Neural crest cell (in vitro differentiated cells): ENCODE measurements around the gene SLC22A31. TPM values are rescaled to one million over a fixed set of nuclear protein-coding genes. Genes with fewer than 3 reads are reported as not detected.
"Not testable (repeated sequence)": the region's sequence is repeated elsewhere in the genome, so short reads cannot be mapped to it uniquely, and the experiment has no call there.

Source experiments
- DNase-seq: peaks from one replicate; pipeline ENCODE4 v3.0.0; 2021; ENCODE audit warnings: low read depth, mixed read lengths, low spot score
- H3K27ac Mint-ChIP-seq: one replicate; pipeline ENCODE4 v1.8.0; 2021; ENCODE audit warnings: mild to moderate bottlenecking, mixed read lengths; ENCODE audit not compliant: unreplicated experiment
- H3K27me3 Mint-ChIP-seq: 2 replicates; pipeline ENCODE4 v1.8.0; 2021; ENCODE audit warnings: low read depth, mild to moderate bottlenecking, mixed read lengths
- H3K36me3 Mint-ChIP-seq: 2 replicates; pipeline ENCODE4 v1.8.0; 2021; ENCODE audit warnings: low read depth, mild to moderate bottlenecking, mixed read lengths
- H3K4me1 Mint-ChIP-seq: 2 replicates; pipeline ENCODE4 v1.8.0; 2021; ENCODE audit warnings: mixed read lengths
- H3K4me3 Mint-ChIP-seq: one replicate; pipeline ENCODE4 v1.8.0; 2021; ENCODE audit warnings: mild to moderate bottlenecking, mixed read lengths
- H3K9me3 Mint-ChIP-seq: 2 replicates; pipeline ENCODE4 v1.8.0; 2021; ENCODE audit warnings: mixed read lengths
- total RNA-seq: library from RNA; stranded (reverse); gene quantifications from 2 replicates; pipeline ENCODE4 v1.2.1, GENCODE V29; 2021
- TF ChIP-seq, protein P1 (sequence below): fragments of 200-600 bp; sonication (generic); conservative IDR thresholded peaks from 2 replicates; pipeline ENCODE4 v1.5.0; 2021; ENCODE audit warnings: antibody characterized with exemption, mild to moderate bottlenecking

The SLC22A31 gene
- total RNA-seq, 1 donor from 2014 or later = 1.4 TPM

DNA sequence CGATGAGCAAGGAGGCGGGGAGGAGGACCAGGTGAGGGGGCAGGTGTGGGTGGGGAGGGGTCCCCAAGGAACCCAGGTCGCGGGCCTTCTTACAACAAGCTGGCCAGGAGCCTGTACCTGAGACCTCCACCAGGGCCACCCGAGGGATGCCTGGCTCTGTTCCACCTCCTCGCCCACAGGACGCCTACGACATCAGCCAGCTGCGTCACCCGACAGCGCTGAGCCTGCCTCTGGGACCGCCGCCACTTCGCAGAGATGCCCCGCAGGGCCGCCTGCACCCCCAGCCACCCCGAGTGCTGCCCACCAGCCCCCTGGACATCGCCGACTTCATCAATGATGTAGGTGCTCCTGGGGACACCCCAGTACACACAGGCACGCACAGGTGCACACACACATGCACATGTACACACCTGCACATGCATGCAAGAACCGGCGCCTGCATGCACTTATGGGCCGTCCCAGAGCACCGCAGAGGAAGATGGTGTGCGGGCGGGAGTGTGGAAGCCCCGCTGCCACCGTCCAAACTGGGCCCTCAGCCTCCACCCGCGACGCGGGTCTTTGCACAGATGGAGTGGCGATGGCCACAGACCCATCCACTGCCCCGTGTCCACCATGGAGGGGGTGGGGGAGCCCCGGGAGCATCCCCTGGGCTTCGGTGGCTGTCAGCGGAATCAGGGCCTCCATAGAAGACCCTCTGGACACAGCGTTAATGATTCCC lies 6.6 kb downstream of the SLC22A31 start:
- Mint-ChIP-seq H3K9me3 (no peaks in the 10 kb centered on the region), H3K27me3 (peaks cover 22% of the 10 kb centered on the region), H3K36me3 (no peaks in the 10 kb centered on the region), H3K27ac (no peak overlapping the region), H3K4me3 (no peak overlapping the region), H3K4me1 (peaks cover 4% of the 10 kb centered on the region)
- no peak for DNase-seq
- TF ChIP-seq, protein P1, sequence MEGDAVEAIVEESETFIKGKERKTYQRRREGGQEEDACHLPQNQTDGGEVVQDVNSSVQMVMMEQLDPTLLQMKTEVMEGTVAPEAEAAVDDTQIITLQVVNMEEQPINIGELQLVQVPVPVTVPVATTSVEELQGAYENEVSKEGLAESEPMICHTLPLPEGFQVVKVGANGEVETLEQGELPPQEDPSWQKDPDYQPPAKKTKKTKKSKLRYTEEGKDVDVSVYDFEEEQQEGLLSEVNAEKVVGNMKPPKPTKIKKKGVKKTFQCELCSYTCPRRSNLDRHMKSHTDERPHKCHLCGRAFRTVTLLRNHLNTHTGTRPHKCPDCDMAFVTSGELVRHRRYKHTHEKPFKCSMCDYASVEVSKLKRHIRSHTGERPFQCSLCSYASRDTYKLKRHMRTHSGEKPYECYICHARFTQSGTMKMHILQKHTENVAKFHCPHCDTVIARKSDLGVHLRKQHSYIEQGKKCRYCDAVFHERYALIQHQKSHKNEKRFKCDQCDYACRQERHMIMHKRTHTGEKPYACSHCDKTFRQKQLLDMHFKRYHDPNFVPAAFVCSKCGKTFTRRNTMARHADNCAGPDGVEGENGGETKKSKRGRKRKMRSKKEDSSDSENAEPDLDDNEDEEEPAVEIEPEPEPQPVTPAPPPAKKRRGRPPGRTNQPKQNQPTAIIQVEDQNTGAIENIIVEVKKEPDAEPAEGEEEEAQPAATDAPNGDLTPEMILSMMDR = no peak

DNA sequence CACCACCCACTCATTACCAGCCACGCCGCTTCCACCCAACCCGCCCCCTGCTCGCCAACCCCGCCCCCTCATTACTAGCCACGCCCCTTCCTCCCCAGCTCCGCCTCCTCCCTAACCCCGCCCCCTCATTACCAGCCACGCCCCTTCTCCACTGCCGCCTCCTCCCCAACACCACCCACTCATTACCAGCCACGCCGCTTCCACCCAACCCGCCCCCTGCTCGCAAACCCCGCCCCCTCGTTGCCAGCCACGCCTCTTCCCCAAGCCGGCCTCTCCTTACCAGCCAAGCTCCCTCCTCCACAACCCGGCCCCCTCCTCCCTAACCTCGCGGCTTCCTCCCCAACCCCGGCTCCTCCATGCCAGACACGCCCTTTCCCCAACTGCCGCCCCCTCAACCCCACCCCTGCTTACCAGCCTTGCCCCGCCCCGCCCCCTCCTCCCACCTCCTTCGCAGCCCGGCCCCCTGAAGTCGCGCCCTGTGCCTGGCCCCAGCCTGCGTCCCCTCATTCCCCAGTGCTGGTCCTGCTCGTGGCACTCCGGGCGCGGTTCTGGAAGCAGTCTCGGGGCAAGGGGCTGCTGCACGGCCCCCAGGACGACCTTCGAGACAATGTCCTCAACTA lies 7.3 kb downstream of the SLC22A31 start:
- H3K4me3 Mint-ChIP-seq = no peak overlapping the region
- H3K27ac Mint-ChIP-seq = no peak overlapping the region
- H3K27me3 Mint-ChIP-seq = peaks cover 22% of the 10 kb centered on the region
- DNase-seq = no peak
- H3K36me3 Mint-ChIP-seq = no peaks in the 10 kb centered on the region
- peaks cover 4% of the 10 kb centered on the region for H3K4me1 Mint-ChIP-seq
- TF ChIP-seq, protein P1 = no peak
- no peaks in the 10 kb centered on the region for H3K9me3 Mint-ChIP-seq

DNA sequence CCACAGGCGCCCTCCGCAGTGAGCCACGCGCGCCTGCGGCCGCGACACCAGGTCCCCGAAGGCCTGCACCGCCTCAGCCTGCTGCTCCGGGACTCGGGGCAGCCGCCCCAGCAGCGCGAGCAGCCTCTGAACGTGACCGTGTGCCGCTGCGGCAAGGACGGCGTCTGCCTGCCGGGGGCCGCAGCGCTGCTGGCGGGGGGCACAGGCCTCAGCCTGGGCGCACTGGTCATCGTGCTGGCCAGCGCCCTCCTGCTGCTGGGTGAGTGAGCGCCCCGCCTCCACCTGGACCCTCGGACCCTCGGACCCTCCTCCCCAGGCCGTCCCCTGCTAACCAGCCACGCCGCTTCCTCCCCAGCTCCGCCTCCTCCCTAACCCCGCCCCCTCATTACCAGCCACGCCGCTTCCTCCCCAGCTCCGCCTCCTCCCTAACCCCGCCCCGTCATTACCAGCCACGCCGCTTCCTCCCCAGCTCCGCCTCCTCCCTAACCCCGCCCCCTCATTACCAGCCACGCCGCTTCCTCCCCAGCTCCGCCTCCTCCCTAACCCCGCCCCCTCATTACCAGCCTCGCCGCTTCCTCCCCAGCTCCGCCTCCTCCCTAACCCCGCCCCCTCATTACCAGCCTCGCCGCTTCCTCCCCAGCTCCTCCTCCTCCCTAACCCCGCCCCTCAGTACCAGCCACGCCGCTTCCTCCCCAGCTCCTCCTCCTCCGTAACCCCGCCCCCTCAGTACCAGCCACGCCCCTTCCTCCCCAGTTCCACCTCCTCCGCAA lies 8.0 kb downstream of the SLC22A31 start:
- not testable (repeated sequence) for H3K4me1 Mint-ChIP-seq, H3K9me3 Mint-ChIP-seq, H3K4me3 Mint-ChIP-seq, H3K36me3 Mint-ChIP-seq, H3K27ac Mint-ChIP-seq
- peak; percentile 56 for DNase-seq
- H3K27me3 Mint-ChIP-seq = peaks cover 21% of the 10 kb centered on the region

DNA sequence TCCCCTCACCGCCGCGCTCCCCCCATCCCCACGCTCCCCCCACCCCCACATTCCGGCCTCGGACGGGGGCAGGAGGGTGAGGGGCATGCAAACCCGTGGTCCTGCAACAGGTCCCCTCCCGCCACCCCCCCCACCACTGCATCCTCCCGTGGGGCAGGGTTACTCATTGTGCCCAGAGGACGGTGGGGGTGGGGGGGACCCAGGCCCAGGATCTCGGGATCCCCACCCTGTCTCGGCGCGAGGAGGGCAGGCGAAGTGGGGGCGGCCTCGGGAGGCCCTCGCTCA lies 8.5 kb downstream of the SLC22A31 start:
- H3K27me3 Mint-ChIP-seq = peaks cover 23% of the 10 kb centered on the region
- peaks cover 4% of the 10 kb centered on the region for H3K4me1 Mint-ChIP-seq
- TF ChIP-seq, protein P1 = no peak
- H3K27ac Mint-ChIP-seq = no peak overlapping the region
- no peak overlapping the region for H3K4me3 Mint-ChIP-seq
- no peaks in the 10 kb centered on the region for H3K36me3 Mint-ChIP-seq
- no peaks in the 10 kb centered on the region for H3K9me3 Mint-ChIP-seq
- DNase-seq = no peak

DNA sequence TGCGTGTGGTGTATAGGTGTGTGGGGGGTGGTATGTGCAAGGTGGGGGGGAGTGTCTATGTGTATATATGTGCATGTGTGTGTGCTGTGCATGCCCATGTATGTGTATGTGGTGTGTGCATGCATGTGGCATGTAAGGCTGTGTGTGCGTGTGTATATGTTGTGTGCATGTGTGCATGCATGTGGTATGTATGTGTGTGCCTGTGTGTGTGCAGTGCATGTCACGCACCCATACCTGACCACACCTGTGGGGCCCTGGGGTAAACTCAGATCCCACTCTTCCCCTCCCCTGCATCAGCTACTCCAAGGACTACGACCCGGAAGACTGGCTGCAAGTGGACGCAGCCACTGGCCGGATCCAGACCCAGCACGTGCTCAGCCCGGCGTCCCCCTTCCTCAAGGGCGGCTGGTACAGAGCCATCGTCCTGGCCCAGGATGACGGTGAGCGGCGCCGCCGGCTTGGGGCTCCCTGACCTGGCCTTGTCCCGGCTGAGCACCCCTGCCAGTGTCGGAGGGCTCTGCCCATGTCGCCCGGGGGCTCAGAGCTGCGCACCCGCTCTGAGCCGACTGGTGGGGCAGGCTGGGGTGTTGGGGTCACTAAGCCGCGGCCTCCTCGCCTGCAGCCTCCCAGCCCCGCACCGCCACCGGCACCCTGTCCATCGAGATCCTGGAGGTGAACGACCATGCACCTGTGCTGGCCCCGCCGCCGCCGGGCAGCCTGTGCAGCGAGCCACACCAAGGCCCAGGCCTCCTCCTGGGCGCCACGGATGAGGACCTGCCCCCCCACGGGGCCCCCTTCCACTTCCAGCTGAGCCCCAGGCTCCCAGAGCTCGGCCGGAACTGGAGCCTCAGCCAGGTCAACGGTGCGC lies 9.1 kb downstream of the SLC22A31 start:
- Mint-ChIP-seq H3K27ac (no peak overlapping the region), H3K4me3 (peak overlapping the region; percentile 57), H3K36me3 (no peaks in the 10 kb centered on the region), H3K9me3 (no peaks in the 10 kb centered on the region), H3K27me3 (peaks cover 21% of the 10 kb centered on the region), H3K4me1 (peaks cover 4% of the 10 kb centered on the region)
- no peak for DNase-seq
- TF ChIP-seq, protein P1 = no peak
